A549 (cell line): ENCODE measurements around the gene CLMN.

Experiments used
- CHD2 ChIP-seq: fragments of 150-350 bp; IDR thresholded peaks from 2 replicates; pipeline ENCODE4 v1.6.1; 2014; ENCODE audit warnings: low read length; ENCODE audit not compliant: partially characterized antibody
- CTCF ChIP-seq: fragments of >200 bp; sonication (Bioruptor Twin); formaldehyde crosslinking; IDR thresholded peaks from 3 replicates; pipeline ENCODE4 v1.5.1; 2016
- TF ChIP-seq, protein P1 (sequence below): IDR thresholded peaks from 2 replicates; pipeline ENCODE4 v1.6.1; 2012; ENCODE audit warnings: low read depth, borderline replicate concordance

DNA sequence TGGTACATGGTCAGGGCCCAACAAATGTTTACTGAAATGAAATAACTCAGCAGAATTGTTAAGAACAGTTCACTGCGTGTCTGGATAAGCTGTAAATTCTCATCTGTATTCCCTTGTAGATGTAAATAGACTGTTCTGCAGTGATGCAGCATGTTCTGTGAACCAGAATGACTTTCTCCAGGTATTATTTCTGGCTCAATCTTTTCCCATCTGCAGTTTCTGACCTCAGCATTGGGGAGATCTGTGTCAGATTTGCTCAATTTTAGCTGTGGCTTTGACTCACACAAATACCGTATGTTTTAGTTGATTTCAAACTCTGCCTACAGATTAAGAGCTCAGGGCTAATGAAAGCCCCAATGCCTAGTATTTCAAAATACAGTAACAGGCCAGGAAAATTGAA, 113.2 kb downstream of the CLMN start:
- no peak for TF ChIP-seq CTCF
- TF ChIP-seq, protein P1, sequence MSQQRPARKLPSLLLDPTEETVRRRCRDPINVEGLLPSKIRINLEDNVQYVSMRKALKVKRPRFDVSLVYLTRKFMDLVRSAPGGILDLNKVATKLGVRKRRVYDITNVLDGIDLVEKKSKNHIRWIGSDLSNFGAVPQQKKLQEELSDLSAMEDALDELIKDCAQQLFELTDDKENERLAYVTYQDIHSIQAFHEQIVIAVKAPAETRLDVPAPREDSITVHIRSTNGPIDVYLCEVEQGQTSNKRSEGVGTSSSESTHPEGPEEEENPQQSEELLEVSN = no peak
- TF ChIP-seq CHD2 = no peak
